WTC11 (cell line): ENCODE data around the gene EFHC2. TPM values are rescaled to one million over a fixed set of nuclear protein-coding genes. Genes with fewer than 3 reads are reported as not detected.
A peak's percentile ranks its signal among the peaks of the same experiment; 100 is the strongest.

Source experiments
- ATAC-seq: fragments of 200-7000 bp; cut with Tn5 transposase; 2 replicates; pipeline ENCODE4 v1.10.0; 2021; ENCODE audit warnings: mild to moderate bottlenecking, moderate library complexity
- CTCF ChIA-PET: fragments of 300-600 bp; sonication (Branson Sonifier 250); formaldehyde crosslinking; loops from one replicate; lab custom pipeline; 2021; ENCODE audit warnings: antibody characterized with exemption; lab: Charles Lee
- POLR2A ChIA-PET: fragments of 350-600 bp; sonication (Branson Sonifier 250); formaldehyde crosslinking; loops from one replicate; lab custom pipeline; 2021; ENCODE audit warnings: antibody characterized with exemption; lab: Charles Lee
- DNase-seq: peaks from one replicate; pipeline ENCODE4 v3.0.0; 2021; ENCODE audit warnings: low spot score
- H3K27ac Mint-ChIP-seq: 2 replicates; pipeline ENCODE4 v1.8.0; 2021; ENCODE audit warnings: mixed read lengths
- H3K27me3 Mint-ChIP-seq: 2 replicates; pipeline ENCODE4 v1.8.0; 2021; ENCODE audit warnings: low read depth, mild to moderate bottlenecking, moderate library complexity, mixed read lengths
- H3K36me3 Mint-ChIP-seq: 2 replicates; pipeline ENCODE4 v1.8.0; 2021; ENCODE audit warnings: mixed read lengths
- H3K4me1 Mint-ChIP-seq: 2 replicates; pipeline ENCODE4 v1.8.0; 2022; ENCODE audit warnings: mixed read lengths
- H3K4me3 Mint-ChIP-seq: 2 replicates; pipeline ENCODE4 v1.8.0; 2021; ENCODE audit warnings: mild to moderate bottlenecking, moderate library complexity, mixed read lengths
- H3K9me3 Mint-ChIP-seq: 2 replicates; pipeline ENCODE4 v1.8.0; 2021; ENCODE audit warnings: mixed read lengths
- ATF1 ChIP-seq: sonication (generic); formaldehyde crosslinking; IDR thresholded peaks from 2 replicates; pipeline ENCODE4 v1.8.1; 2023; ENCODE audit warnings: mild to moderate bottlenecking, moderate library complexity, missing genetic modification reagents
- CREB1 ChIP-seq: sonication (generic); formaldehyde crosslinking; IDR thresholded peaks from 2 replicates; pipeline ENCODE4 v1.8.0; 2023; ENCODE audit warnings: mild to moderate bottlenecking, missing genetic modification reagents
- CREM ChIP-seq: sonication (generic); formaldehyde crosslinking; IDR thresholded peaks from 2 replicates; pipeline ENCODE4 v1.8.1; 2022; ENCODE audit warnings: mild to moderate bottlenecking, missing genetic modification reagents, moderate library complexity
- FOXK1 ChIP-seq: sonication (generic); formaldehyde crosslinking; IDR thresholded peaks from 2 replicates; pipeline ENCODE4 v1.8.0; 2022; ENCODE audit warnings: mild to moderate bottlenecking, moderate library complexity, missing genetic modification reagents
- GTF2I ChIP-seq: fragments of 250-450 bp; sonication (Bioruptor Pico); conservative IDR thresholded peaks from 2 replicates; pipeline ENCODE4 v1.4.0; 2021; ENCODE audit warnings: mild to moderate bottlenecking
- IRF2 ChIP-seq: sonication (generic); formaldehyde crosslinking; IDR thresholded peaks from 2 replicates; pipeline ENCODE4 v1.8.0; 2022; ENCODE audit warnings: low read depth, missing genetic modification reagents, borderline replicate concordance
- NR1H2 ChIP-seq: sonication (generic); formaldehyde crosslinking; IDR thresholded peaks from 2 replicates; pipeline ENCODE4 v1.9.0; 2021; ENCODE audit warnings: mild to moderate bottlenecking, moderate library complexity, missing genetic modification reagents
- OVOL2 ChIP-seq: fragments of 250-450 bp; sonication (Bioruptor Pico); IDR thresholded peaks from 2 replicates; pipeline ENCODE4 v1.9.0; 2021; ENCODE audit warnings: mild to moderate bottlenecking, borderline replicate concordance
- PRRX2 ChIP-seq: fragments of 250-450 bp; sonication (Bioruptor Pico); IDR thresholded peaks from 2 replicates; pipeline ENCODE4 v1.8.0; 2021; ENCODE audit warnings: mild to moderate bottlenecking
- RORB ChIP-seq: fragments of 250-450 bp; sonication (Bioruptor Pico); IDR thresholded peaks from 2 replicates; pipeline ENCODE4 v1.9.0; 2021; ENCODE audit warnings: mild to moderate bottlenecking
- SMAD3 ChIP-seq: sonication (generic); formaldehyde crosslinking; IDR thresholded peaks from 2 replicates; pipeline ENCODE4 v1.8.0; 2022; ENCODE audit warnings: missing genetic modification reagents, mild to moderate bottlenecking, borderline replicate concordance
- SMAD4 ChIP-seq: sonication (generic); formaldehyde crosslinking; IDR thresholded peaks from 2 replicates; pipeline ENCODE4 v1.8.0; 2022; ENCODE audit warnings: mild to moderate bottlenecking, missing genetic modification reagents
- TEAD1 ChIP-seq: sonication (generic); formaldehyde crosslinking; IDR thresholded peaks from 2 replicates; pipeline ENCODE4 v1.8.0; 2022; ENCODE audit warnings: mild to moderate bottlenecking, missing genetic modification reagents
- ZBTB21 ChIP-seq: sonication (generic); formaldehyde crosslinking; IDR thresholded peaks from 2 replicates; pipeline ENCODE4 v1.8.1; 2023; ENCODE audit warnings: mild to moderate bottlenecking, missing genetic modification reagents, borderline replicate concordance
- ZNF671 ChIP-seq: fragments of 250-450 bp; sonication (Bioruptor Pico); IDR thresholded peaks from 2 replicates; pipeline ENCODE4 v1.8.0; 2021; ENCODE audit warnings: mild to moderate bottlenecking
- total RNA-seq: library from RNA; stranded (reverse); gene quantifications from 3 replicates; pipeline ENCODE4 v1.2.3, GENCODE V29; 2021
- TF ChIP-seq, protein P1 (sequence below): sonication (generic); formaldehyde crosslinking; IDR thresholded peaks from 2 replicates; pipeline ENCODE4 v1.8.1; 2022; ENCODE audit warnings: mild to moderate bottlenecking, missing genetic modification reagents, moderate library complexity, borderline replicate concordance
- TF ChIP-seq, protein P2 (sequence below): fragments of 250-450 bp; sonication (Bioruptor Pico); IDR thresholded peaks from 2 replicates; pipeline ENCODE4 v1.9.0; 2021; ENCODE audit warnings: mild to moderate bottlenecking, borderline replicate concordance
- TF ChIP-seq, protein P3 (sequence below): sonication (generic); formaldehyde crosslinking; IDR thresholded peaks from 2 replicates; pipeline ENCODE4 v1.8.1; 2023; ENCODE audit warnings: mild to moderate bottlenecking, missing genetic modification reagents

The EFHC2 gene
- total RNA-seq, 1 experiment from 2014 or later = 2.1 TPM

DNA sequence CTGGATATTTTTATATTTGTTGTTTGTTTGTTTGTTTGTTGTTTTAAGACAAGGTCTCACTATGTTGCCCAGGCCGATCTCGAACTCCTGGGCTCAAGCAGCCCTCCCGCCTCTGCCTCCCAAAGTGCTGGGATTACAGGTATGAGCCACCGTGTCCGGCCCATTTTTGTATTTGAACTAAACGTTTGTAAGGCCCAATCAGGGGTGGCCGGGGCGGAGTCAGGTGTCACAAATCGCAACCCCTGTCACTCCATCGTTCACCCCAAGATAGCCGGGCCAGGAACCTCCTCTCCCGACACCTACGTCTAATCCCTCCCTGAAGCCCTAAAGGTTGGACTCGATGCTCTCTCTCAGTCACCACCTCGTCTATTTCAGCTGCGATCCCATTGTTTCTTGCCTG lies 722 bp upstream of the EFHC2 start:
- Mint-ChIP-seq H3K4me3 (peak overlapping the region; percentile 66), H3K27ac (peak overlapping the region; percentile 60; the same call in 1 of the 2 replicates), H3K4me1 (peaks cover 25% of the 10 kb centered on the region), H3K27me3 (no peaks in the 10 kb centered on the region), H3K9me3 (no peaks in the 10 kb centered on the region), H3K36me3 (no peaks in the 10 kb centered on the region)
- no peak for TF ChIP-seq SMAD3 (CRISPR knock-in tag)
- no peak for TF ChIP-seq FOXK1
- TF ChIP-seq, protein P1, sequence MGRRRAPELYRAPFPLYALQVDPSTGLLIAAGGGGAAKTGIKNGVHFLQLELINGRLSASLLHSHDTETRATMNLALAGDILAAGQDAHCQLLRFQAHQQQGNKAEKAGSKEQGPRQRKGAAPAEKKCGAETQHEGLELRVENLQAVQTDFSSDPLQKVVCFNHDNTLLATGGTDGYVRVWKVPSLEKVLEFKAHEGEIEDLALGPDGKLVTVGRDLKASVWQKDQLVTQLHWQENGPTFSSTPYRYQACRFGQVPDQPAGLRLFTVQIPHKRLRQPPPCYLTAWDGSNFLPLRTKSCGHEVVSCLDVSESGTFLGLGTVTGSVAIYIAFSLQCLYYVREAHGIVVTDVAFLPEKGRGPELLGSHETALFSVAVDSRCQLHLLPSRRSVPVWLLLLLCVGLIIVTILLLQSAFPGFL (CRISPR knock-in tag) = no peak
- TF ChIP-seq PRRX2 = no peak
- TF ChIP-seq OVOL2 (CRISPR knock-in tag) = no peak
- TF ChIP-seq GTF2I (CRISPR knock-in tag) = no peak
- TF ChIP-seq SMAD4 (CRISPR knock-in tag) = no peak
- no peak for TF ChIP-seq TEAD1 (CRISPR knock-in tag)
- no peak for TF ChIP-seq CREB1
- TF ChIP-seq ATF1 (CRISPR knock-in tag) = no peak
- no peak for TF ChIP-seq NR1H2 (CRISPR knock-in tag)
- TF ChIP-seq, protein P2, sequence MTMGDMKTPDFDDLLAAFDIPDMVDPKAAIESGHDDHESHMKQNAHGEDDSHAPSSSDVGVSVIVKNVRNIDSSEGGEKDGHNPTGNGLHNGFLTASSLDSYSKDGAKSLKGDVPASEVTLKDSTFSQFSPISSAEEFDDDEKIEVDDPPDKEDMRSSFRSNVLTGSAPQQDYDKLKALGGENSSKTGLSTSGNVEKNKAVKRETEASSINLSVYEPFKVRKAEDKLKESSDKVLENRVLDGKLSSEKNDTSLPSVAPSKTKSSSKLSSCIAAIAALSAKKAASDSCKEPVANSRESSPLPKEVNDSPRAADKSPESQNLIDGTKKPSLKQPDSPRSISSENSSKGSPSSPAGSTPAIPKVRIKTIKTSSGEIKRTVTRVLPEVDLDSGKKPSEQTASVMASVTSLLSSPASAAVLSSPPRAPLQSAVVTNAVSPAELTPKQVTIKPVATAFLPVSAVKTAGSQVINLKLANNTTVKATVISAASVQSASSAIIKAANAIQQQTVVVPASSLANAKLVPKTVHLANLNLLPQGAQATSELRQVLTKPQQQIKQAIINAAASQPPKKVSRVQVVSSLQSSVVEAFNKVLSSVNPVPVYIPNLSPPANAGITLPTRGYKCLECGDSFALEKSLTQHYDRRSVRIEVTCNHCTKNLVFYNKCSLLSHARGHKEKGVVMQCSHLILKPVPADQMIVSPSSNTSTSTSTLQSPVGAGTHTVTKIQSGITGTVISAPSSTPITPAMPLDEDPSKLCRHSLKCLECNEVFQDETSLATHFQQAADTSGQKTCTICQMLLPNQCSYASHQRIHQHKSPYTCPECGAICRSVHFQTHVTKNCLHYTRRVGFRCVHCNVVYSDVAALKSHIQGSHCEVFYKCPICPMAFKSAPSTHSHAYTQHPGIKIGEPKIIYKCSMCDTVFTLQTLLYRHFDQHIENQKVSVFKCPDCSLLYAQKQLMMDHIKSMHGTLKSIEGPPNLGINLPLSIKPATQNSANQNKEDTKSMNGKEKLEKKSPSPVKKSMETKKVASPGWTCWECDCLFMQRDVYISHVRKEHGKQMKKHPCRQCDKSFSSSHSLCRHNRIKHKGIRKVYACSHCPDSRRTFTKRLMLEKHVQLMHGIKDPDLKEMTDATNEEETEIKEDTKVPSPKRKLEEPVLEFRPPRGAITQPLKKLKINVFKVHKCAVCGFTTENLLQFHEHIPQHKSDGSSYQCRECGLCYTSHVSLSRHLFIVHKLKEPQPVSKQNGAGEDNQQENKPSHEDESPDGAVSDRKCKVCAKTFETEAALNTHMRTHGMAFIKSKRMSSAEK (CRISPR knock-in tag) = no peak
- TF ChIP-seq, protein P3, sequence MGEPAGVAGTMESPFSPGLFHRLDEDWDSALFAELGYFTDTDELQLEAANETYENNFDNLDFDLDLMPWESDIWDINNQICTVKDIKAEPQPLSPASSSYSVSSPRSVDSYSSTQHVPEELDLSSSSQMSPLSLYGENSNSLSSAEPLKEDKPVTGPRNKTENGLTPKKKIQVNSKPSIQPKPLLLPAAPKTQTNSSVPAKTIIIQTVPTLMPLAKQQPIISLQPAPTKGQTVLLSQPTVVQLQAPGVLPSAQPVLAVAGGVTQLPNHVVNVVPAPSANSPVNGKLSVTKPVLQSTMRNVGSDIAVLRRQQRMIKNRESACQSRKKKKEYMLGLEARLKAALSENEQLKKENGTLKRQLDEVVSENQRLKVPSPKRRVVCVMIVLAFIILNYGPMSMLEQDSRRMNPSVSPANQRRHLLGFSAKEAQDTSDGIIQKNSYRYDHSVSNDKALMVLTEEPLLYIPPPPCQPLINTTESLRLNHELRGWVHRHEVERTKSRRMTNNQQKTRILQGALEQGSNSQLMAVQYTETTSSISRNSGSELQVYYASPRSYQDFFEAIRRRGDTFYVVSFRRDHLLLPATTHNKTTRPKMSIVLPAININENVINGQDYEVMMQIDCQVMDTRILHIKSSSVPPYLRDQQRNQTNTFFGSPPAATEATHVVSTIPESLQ (CRISPR knock-in tag) = no peak
- TF ChIP-seq IRF2 (CRISPR knock-in tag) = no peak
- TF ChIP-seq ZBTB21 (CRISPR knock-in tag) = no peak
- TF ChIP-seq ZNF671 (CRISPR knock-in tag) = no peak
- peak; percentile 41; the same call in 1 of the 2 replicates for ATAC-seq
- POLR2A ChIA-PET = no interaction called here
- CTCF ChIA-PET = no interaction called here
- DNase-seq = peak; percentile 16

DNA sequence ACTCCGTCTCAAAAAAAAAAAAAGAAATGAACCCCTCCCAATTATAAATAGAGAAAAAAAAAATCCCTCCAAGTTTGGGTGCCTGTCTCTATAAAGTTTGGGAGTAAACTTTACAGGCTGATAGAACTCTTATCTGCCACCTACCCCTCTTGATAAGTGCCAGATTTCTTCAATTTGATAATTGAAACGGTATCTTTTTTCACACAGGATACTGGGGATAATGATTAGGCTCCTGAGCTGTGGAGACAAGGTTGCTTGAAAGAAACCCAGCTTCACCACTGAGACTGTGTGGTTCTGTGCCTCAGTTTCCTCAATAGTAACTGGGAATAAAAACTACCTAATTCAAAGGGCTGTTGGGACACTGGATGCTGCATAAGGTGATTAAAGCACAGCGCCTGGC lies 606 bp downstream of the EFHC2 start:
- ChIA-PET POLR2A (no interaction called here), CTCF (interaction anchor here (0.6 kb wide), 2 partner anchors 61 to 110 kb away, joined by 3 read pairs; no protein-coding TSS in a partner anchor)
- no peaks in the 10 kb centered on the region for H3K9me3 Mint-ChIP-seq
- peak overlapping the region; percentile 66 for H3K4me3 Mint-ChIP-seq
- TF ChIP-seq SMAD3 (CRISPR knock-in tag) (no peak), RORB (CRISPR knock-in tag) (no peak), CREM (CRISPR knock-in tag) (no peak)
- DNase-seq = no peak
- no peak for ATAC-seq
- peaks cover 27% of the 10 kb centered on the region for H3K4me1 Mint-ChIP-seq
- H3K27me3 Mint-ChIP-seq = no peaks in the 10 kb centered on the region
- no peaks in the 10 kb centered on the region for H3K36me3 Mint-ChIP-seq
- no peak overlapping the region for H3K27ac Mint-ChIP-seq
